A549 (cell line): ENCODE measurements around the gene TUBGCP2.

Experiments used
- TF ChIP-seq, protein P1 (sequence below): fragments of 150-350 bp; IDR thresholded peaks from 2 replicates; pipeline ENCODE4 v1.6.1; 2014; ENCODE audit warnings: low read depth, mild to moderate bottlenecking, low read length
- TF ChIP-seq, protein P2 (sequence below): IDR thresholded peaks from 2 replicates; pipeline ENCODE4 v1.6.1; 2012

DNA sequence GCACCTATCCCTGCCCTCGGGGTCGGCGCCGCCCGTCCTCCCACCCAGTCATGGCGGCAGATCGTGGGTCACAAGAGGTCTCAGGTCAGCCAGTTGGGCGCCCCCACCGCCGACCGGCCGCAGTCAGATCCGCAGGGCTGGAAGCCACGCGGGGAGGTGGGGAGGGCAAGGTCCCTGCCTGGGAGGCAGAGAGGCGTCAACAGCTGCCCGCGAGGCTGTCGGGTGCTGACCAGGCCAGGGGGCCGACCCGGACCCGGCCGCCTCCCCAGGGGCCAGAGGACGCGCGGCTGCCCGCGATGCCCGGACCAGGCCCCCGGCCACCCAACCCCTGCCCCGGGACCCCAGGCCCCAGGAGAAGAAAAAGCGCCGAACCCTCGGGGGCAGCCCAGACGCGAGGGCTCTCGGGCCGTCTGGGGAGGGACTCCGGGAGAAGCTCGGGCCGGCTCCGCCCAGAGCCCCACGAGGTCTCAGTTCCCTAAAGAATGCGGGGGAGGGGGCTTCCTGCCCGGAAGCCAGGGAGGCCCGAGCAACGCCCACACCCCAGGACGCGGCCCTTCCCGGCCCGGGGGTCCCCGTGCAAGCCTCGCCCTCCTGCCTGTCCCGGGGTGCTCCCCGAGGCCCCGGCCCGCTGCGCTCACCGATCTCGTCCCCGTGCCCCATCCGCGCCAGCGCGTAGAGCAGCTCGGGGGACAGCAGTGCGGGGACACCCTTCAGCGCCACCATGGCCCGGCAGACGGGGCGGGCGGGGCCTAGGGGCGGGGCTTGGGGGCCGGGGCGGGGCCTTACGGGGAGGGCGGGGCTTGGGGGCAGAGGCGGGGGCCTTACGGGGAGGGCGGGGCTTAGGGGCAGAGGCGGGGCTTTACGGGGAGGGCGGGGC, 48.9 kb upstream of the TUBGCP2 start, which contains the start of gene FUOM:
- TF ChIP-seq, protein P1, sequence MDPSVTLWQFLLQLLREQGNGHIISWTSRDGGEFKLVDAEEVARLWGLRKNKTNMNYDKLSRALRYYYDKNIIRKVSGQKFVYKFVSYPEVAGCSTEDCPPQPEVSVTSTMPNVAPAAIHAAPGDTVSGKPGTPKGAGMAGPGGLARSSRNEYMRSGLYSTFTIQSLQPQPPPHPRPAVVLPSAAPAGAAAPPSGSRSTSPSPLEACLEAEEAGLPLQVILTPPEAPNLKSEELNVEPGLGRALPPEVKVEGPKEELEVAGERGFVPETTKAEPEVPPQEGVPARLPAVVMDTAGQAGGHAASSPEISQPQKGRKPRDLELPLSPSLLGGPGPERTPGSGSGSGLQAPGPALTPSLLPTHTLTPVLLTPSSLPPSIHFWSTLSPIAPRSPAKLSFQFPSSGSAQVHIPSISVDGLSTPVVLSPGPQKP: no peak
- TF ChIP-seq, protein P2, sequence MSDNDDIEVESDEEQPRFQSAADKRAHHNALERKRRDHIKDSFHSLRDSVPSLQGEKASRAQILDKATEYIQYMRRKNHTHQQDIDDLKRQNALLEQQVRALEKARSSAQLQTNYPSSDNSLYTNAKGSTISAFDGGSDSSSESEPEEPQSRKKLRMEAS: peak; percentile 85
